GM18508 (cell line): ENCODE data around the gene SUSD1.

Experiments used
- ATAC-seq: cut with Tn5 transposase; IDR thresholded peaks from one replicate; pipeline ENCODE4 v1.9.1; 2021; ENCODE audit warnings: moderate number of reproducible peaks; ENCODE audit not compliant: insufficient read depth, unreplicated experiment

Gene SUSD1

DNA sequence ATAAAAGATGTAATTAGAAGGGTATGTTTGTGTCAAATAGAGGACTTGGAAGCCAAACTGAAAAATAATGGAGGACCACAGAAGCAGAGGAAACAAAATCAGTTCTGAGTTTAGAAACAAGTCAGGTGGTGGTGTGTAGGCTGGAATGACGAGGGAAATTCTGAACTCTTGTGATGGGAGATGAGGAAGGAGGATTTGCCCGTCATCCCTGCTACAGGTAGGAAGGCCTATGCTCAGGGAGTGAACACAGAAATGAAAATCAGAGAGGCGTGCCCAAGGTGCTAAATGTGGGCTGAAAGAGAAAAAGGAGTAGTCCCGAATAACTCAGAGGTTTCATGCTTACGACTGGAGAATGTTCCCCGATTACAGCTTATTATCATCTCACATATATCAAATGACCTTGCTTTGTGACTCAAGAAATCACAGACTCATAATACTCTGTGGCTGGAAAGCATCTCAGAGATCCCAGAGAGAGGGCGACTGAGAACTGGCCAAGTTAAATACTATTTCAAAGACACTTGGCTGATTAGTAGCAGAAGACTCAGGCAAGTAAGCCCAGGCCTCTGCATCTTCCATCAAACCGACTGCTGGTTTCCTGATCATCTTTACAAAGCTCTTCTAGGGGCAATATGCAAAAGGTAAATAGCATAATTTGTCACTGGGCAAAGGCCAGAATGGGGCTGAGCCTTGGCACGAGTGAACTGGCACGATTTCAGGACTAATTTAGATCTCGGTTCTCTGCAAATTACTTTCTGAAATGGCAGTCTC lies 126.0 kb downstream of the SUSD1 start:
- ATAC-seq, result no peak

DNA sequence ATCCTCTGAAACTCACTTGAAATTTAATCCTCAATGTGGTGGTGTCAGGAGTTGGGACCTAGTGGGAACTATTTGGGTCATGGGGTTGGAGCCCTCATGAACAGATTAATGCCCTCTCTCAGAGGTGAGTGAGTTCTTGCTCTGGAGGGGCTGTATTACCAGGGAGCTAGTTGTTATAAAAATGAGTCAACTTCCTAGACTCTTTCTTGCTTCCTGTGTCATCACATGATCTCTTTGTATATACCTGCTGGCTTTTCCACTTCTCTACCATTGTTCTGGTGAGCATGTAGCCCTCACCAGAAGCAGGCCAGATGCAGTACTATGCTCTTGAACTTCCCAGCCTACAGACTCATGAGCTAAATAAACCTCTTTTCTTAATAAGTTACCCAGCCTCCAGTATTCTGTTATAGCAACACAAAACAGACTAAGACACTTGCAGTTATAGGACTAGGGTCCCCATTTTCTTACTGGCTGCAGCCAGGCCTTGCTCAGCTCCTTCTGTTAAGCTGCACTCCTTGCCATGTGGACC lies 127.5 kb downstream of the SUSD1 start:
- ATAC-seq, result no peak

DNA sequence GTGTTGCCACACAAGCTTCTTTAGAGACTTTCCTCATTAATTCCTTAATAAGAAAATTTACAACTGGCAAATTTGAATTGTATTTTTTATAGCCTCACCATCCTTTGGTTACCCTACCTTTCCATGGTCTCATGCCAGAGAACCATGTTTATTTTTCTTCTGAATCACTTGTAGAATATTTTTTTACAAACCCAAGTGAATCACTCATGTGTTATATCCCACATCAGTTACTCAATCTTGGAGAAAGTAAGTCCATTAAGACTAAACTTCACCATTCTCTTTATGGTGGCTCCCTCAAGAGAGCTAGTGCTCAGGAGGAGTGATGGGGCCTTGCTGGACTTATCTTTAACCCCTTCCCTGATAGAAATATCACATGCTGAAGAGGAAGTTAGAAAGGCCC lies 128.9 kb downstream of the SUSD1 start:
- ATAC-seq, result no peak

DNA sequence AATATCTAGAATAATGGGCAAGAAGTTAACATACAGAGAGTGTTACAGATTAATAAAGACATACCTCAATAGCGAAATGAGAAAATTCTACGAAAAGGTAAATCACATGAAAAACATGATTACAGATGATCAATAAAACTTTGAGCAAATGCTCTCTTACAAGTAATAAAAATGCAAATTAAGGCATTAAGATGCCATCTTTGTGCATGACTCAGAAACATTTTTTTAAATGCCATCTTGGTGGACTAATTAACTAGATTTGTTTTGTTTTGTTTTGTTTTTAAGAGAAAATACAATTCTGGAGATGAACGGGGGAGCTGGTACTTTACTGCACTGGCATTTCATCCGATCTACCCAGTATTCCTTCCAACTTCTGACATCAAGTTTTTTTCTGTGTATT lies 130.2 kb downstream of the SUSD1 start:
- ATAC-seq, result no peak

DNA sequence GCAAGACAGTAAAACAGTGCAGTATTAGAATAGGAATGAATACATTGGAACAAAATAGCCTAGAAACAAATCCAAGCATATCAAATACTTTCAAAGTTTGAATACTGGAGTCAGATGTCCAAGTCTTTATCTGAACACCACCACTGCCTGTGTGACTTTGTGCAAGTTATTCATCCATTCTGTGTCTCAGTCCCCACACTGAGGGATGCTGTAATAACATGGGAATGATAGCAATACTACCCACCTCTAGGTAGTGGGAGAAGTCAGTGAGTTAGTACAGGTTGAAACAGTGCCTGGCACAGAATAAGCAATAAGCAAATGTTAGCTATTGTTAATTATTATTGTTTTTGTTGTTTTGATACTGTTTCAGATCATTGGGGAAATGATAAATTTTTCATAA lies 130.9 kb downstream of the SUSD1 start:
- no peak for ATAC-seq

DNA sequence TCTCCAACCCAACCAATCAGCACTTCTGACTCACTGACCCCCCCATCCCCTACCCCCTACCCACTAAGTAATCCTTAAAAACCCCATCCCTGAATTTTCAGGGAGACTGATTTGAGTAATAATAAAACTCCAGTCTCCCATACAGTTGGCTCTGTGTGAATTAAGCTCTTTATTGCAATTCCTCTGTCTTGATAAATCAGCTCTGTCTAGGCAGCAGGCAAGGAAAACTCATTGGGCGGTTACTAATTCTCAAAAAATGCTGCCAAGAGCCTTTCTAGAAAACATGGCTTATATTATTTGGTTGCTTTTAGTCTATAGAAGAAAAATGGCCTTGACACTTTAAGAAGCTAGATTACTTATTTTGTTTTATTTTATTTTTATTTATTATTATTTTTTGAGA lies 131.7 kb downstream of the SUSD1 start:
- no peak for ATAC-seq

DNA sequence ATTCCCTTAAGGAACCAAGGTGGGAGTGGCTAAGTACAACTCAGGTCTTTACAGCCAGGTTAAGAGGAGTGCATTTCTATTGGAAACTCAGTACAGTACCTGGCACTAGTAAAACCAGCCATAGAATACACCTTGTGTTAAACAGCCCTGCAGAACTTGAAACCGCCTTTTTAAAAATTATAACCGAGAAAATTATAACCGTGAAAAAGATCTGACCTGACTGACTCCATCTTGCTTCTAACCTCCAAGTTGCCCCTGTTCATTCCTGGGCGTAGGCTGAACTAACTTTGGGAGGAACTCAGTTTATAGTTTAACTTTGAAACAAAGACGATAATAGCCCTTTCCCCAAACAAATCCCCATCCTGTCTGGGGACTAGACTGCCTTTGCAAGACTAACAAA lies 132.3 kb downstream of the SUSD1 start:
- ATAC-seq, result no peak

DNA sequence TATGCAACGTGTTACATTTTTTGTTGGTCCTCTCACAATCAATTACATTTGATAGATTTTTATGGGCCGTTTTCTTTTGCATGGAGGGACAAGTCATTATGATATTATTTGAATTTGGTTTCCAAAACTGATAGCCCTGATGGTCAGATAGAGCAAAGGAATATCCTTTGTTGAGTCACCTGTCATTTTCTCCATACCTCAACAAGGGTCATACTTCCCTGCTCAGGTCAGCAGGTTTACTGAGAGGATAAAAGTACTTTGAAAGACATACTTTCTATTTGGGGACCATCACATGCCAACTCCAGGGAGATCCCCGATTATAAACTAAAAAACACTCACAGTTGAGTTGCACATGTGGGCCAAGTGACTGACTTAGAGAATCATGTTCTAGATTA lies 132.9 kb downstream of the SUSD1 start:
- ATAC-seq, result no peak

DNA sequence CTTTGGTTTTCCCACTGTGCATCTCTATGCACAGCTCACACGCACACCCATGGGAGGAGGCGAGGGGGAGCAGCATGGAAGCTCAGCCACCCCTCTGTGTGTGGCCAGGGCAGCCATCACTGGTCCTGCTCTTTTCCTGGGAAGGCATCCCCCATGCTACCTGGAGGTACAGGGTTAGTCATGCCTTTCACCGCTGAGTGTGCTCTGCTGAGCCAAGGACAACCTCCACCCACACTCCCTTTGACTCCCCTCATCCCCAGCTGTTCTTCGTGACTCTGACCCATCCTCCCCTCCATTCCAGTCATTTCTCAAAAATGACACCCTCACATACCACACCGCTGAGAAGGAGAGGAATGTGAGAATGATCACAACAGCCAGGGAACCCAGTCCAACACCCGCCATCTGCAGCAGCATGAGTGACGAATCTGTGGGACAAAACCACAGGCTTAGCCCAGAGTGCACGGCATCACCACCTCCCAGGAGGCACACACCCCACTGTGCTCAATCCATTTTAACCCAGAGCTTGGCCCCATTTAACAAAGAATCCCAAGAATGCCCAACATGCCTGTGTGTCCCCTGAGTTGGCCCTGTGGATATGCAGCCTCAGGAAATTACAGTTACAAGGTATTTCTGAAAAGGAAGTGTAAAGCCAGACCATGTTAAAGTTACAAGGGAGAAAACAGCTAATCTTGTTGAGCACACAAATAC lies 133.4 kb downstream of the SUSD1 start:
- no peak for ATAC-seq

DNA sequence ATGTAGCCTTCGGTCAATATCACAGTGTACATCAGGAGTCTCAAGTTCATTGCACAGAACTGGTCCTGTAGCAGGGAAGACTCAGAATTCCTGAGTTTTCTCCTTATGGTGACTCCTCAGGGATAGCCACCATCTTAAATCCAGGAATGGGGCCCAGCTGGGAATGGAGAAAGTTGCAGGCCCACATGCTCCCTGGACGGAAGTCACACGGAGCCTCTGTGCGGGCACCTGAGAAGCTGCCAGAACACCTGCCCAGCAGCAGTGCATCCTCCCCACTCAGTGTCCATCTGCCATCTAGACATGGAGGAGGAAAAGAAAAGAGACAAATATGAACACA lies 133.9 kb downstream of the SUSD1 start:
- ATAC-seq, result no peak

DNA sequence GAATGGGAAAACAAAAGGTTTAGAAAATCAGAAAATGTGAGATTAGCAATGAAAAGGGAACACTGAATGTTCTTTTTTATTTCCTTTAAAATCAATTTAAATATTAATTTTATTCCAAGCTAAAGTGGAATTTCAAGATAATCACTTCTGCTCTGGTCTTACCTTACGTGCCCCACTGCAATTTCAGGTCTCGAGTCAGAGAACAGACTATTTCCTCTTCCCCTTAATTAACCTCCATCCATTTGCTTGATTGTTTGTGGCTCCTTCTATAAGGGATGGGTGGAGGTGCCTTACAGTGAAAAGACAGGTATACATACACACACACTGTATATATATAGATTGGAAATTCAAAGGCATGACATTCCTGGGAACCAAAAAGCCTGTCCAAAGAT lies 137.1 kb downstream of the SUSD1 start:
- ATAC-seq, result peak; percentile 7

DNA sequence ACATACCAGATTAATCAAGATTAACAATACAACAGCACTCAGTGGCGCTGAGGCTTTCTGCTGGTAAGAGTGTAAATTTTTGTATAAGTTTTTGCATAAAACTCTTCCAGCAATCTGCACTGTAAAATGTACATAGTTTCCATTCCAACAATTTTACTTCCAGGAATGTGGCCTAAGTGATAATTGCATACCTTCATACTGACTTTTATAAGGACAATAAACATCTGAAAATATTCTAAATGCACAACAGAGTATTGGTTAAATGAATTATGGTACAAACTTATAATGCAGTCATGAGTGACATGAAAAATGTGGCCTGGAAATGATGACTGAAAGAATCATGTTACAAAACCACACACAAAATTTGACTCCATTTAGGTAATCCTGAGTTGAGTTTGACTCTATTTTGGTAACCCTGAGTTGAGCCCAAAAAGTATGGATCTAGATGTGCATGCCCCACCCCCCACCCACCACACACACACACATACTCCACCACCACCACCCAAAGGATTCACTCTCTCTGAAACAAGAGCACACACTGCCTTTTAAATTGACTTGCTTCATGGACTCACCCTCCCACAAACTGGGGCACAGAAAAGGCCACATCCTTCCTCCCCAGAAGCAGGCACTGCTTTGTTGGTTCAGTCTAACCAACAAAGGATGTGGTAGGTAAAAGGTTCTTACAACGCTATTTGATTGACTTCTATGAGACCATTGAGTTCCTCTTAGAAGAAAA lies 137.6 kb downstream of the SUSD1 start:
- ATAC-seq, result peak; percentile 38

DNA sequence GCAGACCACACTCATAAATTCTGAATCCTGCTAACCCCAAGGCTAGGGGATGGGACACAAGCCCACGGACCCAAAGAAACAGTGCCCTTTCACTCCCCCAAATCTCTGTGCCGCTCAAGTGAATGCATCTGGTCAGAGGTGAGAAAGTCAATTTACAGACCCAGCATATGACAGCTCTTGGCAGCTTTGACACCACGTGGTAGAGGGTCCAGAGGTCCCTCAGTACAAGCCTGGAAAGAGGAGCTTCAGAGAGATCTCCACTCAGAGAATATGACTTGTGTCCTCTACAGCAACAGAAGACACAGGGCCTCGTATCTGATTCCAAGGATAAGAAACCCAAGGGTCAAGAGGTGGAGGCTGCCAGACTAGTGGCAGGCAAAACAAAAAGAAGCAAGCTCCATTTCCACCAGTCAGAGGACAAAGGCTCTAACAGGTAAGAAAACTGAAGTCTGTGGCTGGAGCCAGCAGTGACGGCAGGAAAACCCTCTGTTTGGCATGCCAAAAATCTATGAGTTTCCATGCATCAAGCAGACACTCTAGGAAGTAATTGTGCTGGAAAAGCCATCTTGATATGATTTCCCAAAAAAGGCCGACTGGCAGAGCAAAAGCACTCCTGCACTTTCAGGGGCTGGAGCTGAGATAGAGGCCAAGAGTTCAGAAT lies 139.8 kb downstream of the SUSD1 start:
- ATAC-seq, result no peak

DNA sequence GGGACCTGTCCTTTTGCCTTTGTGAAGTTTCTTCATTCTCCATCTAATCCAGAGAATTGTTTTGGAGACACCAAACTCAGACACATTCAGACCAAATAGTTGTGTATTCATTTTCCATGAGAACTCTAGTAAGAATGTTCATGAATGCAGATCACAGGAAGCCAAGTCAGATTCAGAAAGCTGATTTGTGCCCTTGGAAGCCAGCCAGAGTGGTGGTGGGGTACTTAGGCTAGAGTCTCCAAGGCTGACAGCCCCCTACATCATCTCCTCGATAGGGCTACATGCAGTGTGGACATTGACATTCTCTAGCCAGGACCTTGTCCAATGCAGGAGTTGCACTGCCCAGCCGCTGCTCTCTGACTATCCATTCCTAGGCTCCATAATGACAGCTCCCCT lies 140.9 kb downstream of the SUSD1 start:
- ATAC-seq, result no peak

DNA sequence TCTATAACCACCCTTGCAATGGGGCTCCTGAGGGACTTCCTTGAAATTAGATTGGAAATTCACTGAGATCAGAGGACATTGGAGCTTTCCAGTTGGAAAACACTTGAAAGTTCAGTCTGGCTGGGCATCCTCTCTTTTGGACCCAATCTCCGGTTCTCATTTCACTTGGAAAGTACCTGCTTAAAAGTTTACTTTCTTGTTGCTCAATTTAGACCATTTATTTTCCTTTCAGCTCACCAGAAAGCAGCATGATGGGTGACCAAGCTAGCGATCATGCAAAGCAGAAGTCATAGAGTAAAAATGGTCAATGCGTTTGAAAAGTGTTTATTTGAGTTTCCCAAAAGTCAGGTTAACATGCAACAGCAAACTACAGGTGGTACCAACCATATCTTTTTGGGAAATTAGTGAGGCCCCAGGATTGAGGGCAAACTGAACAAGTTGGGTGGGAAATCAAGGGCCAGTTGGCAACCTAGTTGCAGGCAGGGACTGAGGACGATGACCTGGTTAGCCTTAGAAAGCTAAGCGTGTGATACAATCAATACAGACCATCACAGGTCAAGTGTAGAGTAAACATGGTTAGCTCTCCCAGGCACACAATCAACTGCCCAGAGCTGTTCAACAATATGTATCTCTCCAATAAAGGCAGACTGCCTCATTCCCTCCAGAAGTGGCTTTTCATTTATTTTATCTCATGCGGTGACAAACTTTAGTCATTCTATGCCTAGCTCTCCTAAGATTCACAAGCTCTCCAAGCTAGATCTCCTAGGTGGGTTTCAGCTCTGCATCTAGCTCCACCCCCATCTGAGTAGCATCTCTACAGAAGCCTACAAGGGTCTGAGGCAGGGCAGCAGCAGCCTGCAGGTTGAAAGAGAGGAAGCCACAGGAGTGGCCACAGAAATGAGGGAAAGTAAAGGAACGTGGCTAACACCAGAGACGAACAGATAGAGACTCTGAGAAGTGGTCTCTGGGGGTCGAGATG lies 141.6 kb downstream of the SUSD1 start:
- ATAC-seq, result no peak

DNA sequence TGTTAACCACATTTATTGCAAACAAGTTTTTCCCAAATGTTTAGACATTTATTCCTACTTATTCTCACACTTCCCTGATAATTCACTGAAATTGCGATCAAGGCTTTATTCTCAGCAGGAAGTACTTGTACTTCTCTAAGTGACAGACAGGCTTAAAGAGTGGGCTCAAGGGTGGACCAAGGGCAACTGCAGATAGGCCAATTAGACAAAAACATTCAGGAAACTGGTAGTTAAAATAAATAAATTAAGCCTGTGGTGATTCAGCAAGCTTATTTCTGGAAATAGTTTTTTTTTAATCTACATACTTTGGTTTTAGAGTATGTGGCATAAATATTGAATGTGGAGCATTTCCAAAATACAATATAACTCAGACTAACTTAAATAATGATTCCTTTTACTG lies 142.4 kb downstream of the SUSD1 start:
- no peak for ATAC-seq

DNA sequence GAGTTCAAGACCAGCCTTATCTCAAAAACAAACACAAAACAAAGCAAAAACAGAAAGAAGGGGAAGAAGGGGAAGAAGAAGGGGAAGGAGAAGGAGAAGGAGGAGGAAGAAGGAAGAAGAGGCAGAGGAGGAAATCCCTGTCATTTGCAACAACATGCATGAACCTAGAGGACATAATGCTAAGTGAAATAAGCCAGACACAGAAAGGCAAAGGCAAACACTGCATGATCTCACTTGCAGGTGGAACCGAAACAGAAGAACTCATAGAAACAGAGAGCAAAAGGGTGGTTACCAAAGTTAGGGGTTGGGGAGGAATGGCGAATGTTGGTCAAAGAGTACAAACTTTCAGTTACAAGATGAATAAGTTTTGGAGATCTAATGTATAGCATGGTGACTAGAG lies 143.1 kb downstream of the SUSD1 start:
- peak; percentile 25 for ATAC-seq

DNA sequence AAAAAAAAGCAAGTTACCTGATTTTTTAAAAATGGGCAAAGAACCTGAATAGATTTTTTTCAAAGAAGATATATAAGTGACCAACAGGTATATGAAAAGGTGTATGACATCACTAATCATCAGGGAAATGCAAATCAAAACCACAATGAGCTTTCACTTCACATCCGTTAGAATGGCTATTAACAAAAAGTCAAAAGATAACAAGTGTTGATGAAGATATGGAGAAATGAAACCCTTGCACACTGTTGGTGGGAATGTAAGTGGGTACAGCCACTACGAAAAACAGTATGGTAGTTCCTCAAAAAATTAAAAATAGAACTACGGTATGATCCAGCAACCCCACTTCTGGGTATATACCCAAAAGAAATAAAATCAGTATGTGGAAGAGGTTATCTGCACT lies 143.7 kb downstream of the SUSD1 start:
- no peak for ATAC-seq

DNA sequence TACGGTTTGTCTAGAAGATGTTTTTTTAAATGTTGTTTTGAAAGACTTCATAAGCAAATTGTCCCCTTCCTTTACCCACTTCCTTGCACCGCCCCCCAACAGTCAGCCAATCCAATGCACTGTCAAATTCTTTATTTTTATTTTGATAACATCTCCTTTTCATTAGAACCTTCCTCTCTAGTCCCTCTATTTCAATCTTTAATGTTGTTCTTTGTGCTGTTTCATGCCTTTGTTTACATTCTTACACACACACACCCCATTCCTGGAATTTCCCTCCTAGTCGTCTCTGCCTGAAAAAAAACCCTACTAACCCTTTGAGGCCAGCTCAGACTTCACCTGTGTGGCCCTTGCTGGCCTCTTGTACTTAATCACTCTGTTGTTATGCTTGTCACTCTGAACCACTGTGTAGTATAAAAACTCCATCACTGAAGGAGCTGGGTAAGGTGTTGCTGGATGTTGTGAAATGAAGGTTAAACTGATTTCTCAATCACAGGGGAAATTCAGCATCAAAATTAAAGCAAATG lies 145.1 kb downstream of the SUSD1 start:
- ATAC-seq, result no peak
